ENCODE results near the gene PEG3.

The PEG3 gene

DNA sequence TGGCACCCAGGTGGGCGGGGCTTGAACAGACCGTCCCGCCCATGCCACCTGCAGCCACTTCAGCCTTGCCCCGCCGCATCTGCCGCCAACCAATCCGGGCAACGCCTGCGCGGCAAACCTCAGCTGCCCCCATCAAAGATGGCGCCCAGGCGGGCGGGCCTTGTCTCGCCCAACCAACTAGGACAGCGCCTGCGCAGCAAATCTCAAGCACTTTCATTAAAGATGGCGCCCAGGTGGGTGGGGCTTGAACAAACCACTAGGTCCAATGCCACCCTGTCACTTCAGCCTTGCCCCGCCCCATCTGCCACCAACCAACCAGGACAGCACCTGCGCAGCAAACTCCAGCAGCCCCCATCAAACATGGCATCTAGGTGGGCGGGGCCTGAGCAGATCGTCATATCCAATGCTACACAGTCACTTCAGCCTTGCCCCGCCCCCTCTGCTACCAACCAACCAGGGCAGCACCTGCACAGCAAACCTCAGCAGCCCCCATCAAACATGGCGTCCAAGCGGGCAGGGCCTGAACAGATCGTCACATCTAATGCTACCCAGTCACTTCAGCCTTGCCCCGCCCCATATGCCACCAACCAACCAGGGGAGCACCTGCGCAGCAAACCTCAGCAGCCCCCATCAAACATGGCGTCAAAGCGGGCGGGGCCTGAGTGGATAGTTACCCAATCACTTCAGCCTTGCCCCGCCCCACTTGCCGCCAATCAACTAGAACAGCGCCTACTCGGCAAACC lies 1.4 kb downstream of the PEG3 start:
- no peak for DNase-seq (ENCODE audit: low read depth in 2 of 2)

DNA sequence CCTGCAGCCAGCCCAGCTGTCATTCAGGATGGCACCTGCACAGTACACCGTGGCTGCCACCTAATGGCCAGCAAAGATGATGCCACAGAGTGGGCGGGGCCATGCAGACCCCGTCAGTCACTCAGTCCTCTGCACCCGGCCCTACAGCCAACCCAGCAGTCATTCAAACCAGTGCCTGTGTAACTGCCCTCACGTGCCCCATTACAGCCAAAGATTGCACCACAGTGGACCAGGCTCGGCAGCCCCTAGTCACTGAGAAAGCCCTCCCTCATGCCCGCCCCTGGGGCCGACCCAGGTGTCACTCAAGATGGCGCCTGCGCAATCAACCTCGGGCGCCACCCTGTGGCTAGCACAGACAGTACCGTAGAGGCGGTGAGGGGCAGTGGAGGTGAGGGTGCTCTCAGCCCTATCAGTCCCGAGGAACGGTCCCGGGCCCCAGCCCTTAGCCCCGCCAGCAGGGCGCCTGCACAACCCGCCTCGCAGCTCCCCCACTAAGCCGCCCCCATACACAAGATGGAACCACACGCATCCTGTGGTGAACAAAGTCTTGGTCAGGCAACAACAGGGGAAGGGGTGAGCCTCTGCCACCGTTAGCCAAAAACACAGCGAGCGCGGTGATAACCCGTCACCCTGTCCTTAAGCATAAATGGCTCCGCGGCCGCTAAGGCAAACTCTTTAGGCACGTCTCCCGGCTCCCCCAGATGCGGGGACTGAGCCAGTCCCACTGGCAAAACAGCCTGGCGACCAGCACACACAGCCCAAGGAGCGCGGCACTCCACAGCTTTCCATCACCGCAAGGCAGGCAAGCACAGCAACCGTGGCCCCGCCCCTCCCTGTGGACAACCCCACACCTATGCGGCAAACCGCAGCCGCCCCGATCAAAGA lies 2.3 kb downstream of the PEG3 start:
- no peak for DNase-seq (ENCODE audit: low read depth in 2 of 2)

DNA sequence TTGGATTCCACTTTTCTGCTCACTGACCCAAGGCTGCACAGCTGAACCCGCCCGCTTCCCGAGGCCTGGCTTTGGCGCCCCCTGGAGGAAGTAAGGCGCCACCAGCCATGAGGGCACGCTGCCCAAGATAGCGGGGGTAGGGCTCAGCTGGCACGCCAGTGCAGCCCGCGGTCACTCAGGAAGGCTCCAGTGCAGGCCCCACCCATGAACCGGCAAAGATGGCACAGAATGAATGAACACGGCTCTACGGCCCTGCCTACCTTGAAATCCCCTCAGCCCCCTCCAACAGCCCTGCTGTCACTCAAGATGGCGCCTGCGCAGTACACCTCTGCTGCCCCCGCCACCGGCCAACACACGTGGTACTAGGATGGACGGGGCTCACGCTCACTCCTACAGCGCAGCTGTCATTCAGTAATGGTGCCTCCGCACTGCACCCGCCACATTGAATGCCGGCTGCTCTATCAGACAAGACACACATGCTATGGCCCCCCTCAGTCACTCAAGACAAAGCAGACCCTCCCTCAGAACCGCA lies 3.0 kb downstream of the PEG3 start:
- DNase-seq (ENCODE audit: low read depth in 2 of 2): no peak

- no peak for DNase-seq (ENCODE audit: low read depth in 2 of 2)
Observed at GRCh38 chr19:56837004-56837403, 3.5 kb downstream of the PEG3 start.

GRCh38 chr19:56836059-56836458 lies 4.5 kb downstream of the PEG3 start:
- no peak for DNase-seq (ENCODE audit: low read depth in 2 of 2)

GRCh38 chr19:56835401-56835800 lies 5.1 kb downstream of the PEG3 start:
- DNase-seq (ENCODE audit: low read depth in 2 of 2): no peak

- DNase-seq (ENCODE audit: low read depth in 2 of 2): no peak
Observed at GRCh38 chr19:56834564-56835375, 5.8 kb downstream of the PEG3 start.

GRCh38 chr19:56832352-56832928 lies 8.1 kb downstream of the PEG3 start:
- no peak for DNase-seq (ENCODE audit: low read depth in 2 of 2)

DNA sequence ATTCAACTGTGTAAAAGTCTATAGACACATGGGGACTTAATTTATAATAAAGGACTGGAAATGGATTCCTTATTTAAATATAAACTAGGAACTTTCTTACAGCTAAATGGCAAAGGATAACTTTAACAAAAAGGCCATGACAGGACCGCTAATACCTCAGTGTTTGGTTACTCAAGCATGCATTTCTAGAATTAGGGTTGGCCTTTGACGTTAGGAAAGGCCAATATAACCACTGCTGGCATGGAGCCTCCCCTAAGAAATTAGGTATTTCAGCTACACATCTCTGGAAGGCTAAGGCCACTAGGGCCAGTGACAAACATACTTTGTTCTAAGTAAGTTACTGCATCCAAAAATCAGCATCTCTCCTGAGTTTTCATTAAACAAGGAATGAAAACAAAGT lies 9.3 kb downstream of the PEG3 start:
- DNase-seq (ENCODE audit: low read depth in 2 of 2): no peak

DNA sequence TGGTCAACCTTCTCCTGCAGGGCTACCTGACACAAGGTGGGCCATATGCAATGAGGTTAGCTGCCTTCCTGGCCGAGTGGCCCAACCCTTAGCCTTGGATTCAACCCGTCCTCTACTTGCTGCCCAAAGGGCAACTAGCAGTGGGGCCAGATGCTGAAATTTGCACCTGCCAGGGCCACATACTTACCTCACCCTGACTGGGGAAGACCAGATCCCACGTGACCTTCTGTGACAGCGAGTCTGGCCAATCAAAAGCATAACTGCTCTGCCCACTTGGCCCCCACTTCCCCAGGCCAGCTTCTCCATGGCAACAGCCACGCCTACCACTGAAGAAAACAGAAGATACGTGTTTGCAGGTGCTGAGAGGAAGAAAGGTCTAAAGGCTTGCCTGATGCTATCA lies 10.9 kb downstream of the PEG3 start:
- no peak for DNase-seq (ENCODE audit: low read depth in 2 of 2)

DNA sequence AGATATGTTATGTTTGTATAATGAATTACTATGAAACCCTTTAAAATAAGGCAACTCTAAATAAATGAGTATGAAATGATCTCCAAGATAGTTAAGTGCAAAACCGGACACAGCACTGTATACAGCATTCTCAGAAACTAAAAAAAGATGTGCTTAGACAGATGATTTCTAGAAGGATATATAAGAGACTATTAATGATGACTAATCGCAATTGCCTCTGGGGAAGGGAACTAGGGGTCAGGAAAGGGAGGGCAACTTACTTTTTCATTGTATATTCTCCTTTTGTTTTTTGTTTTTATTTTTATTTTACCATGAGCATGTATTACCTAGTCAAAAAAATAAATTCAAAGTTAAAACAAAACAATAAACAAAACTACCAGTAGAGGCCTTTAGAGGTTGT lies 12.8 kb downstream of the PEG3 start:
- no peak for DNase-seq (ENCODE audit: low read depth in 2 of 2)

DNA sequence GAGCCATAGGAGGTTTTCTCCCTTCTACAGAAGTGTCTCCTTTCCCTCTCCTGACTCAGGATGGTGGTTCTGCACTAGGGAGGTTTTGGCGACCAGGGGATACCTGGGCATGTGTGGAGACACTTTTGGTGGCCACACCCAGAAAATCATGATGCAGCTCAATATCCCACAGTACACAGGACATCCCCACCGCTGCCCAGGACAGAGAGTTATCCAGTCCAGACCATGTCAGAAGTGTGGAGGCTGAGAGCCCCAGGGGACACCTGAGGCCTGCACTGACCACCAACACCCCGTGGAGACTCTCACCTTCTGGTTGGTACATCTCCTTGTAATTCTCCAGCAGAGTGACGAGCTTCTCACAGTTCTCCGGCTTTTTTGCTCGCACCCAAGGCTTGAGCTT lies 16.6 kb downstream of the PEG3 start:
- no peak for DNase-seq (ENCODE audit: low read depth in 2 of 2)

- DNase-seq (ENCODE audit: low read depth in 2 of 2): no peak
Observed at GRCh38 chr19:56823417-56823816, 17.1 kb downstream of the PEG3 start.

DNA sequence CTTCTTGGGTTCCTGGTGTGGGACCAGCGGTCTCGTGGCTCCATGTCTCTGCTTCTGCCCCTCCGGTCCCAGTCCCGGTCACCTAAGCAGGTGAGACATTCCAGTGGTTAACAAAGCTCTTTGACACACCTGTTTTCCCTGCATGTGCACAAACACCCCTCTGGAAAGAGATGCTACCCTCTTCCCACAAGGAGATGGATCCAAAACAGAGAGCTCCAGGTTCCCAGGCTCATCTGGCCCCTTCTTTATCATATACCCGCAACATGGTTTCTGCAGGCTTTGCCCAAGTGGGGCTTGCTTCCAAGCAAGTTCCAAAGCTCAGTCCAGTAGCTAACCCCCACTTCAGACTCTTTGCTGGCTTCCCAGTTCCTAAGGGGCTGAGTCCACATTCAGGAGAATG lies 17.8 kb downstream of the PEG3 start:
- DNase-seq (ENCODE audit: low read depth in 2 of 2): no peak

GRCh38 chr19:56821675-56822074 lies 18.9 kb downstream of the PEG3 start:
- no peak for DNase-seq (ENCODE audit: low read depth in 2 of 2)

- DNase-seq (ENCODE audit: low read depth in 2 of 2): no peak
Observed at GRCh38 chr19:56821209-56821608, 19.3 kb downstream of the PEG3 start.

DNA sequence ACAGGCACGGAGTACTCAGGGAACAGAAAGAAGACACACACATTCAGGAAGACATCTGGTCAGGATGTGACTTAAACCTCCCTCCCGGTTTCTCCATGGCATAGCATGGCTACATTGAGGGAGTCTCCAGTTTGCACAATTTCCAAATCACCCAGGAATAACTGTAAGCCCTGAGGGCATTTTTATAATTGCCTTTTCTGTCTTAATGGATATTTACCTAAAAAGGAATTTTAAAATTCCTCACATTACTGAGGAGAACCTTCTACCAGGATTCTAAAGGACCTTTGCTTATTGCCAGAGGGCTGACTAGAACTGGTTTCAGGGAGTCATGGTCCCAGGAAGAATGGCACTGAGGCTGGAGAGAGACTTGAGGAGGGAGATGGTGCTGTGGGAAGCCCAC lies 21.4 kb downstream of the PEG3 start:
- no peak for DNase-seq (ENCODE audit: low read depth in 2 of 2)

DNA sequence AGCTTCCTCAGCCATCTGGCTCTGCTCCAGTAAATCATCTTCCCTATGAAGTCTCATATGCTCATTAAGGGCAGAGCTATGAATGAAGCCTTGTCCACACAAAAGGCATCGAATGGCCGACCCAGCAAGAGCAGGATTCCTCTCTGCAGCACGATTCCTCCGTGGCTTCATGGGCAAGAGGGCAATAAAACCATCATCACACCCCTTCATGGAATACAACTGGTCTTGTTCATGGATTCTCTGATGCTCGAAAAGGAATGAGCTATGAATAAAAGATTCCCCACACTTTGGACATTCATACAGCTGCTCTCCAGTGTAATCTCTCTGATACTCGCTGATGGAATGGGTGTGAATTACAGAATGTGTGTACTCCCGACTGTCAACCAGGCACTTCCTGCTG lies 25.9 kb downstream of the PEG3 start:
- no peak for DNase-seq (ENCODE audit: low read depth in 2 of 2)

DNA sequence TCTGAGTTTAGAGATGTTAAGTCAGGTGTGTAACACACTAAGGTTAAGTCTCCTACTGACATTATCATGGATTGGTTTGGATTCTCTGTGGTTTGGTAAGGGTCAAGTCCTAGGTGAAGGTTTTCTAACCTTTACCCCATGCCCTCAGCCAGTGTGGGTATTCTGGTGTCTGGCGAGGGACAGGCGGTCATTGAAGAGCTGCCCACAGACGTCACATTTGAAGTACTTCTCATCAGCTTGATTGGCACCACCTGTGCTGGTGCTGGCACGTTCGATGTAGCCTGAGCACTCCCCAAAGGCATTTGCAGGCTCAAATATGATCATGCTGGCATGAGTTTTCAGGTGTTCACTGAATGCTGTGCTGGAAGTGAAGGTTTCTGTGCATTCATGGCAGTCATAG lies 27.0 kb downstream of the PEG3 start:
- no peak for DNase-seq (ENCODE audit: low read depth in 2 of 2)

DNA sequence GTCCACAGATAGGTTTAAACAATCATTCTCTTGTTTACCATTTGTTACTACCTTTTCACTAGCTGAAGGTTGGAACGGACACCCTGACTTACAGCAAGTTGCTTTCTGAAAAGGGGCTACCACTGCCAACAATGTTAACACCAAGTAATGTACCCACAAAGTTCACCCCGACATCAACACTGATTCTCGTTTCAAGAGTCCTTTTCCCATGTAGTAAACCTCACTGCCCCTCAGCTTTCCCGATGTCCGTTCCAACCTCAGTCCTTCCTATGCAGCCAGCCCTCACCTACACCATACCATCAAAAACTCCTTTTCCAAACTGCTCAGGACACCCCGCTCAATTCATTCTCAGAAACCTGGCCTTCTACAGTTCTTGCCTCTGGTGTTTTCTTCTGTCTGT lies 29.0 kb downstream of the PEG3 start:
- DNase-seq (ENCODE audit: low read depth in 2 of 2): no peak

GRCh38 chr19:56810260-56810659 lies 30.3 kb downstream of the PEG3 start:
- DNase-seq (ENCODE audit: low read depth in 2 of 2): no peak
